ENCODE measurements around the gene ADAMTS15. TPM values are rescaled to one million over a fixed set of nuclear protein-coding genes. Genes with fewer than 3 reads are reported as not detected.

Gene ADAMTS15
- total RNA-seq, 1 experiment from 2014 or later = 0.83 TPM

- BruUV-seq (replicated peaks) = no TSS peak
- CTCF ChIA-PET = no interaction called here
- Mint-ChIP-seq H3K36me3 (ENCODE audit: insufficient read depth, unreplicated experiment) (no peaks in the 10 kb centered on the region), H3K4me3 (ENCODE audit: low read depth, unreplicated experiment) (no peak overlapping the region), H3K27me3 (ENCODE audit: unreplicated experiment) (peaks cover 58% of the 10 kb centered on the region), H3K4me1 (ENCODE audit: low read depth, unreplicated experiment) (no peaks in the 10 kb centered on the region), H3K27ac (ENCODE audit: unreplicated experiment) (no peak overlapping the region), H3K9me3 (ENCODE audit: low read depth, unreplicated experiment) (no peaks in the 10 kb centered on the region)
- TF ChIP-seq CTCF (IDR thresholded peaks at IDR 0.05; ENCODE audit: unreplicated experiment) = no peak
- intact Hi-C loops (cut with micrococcal nuclease; ENCODE audit: unreplicated experiment) = no loop called here
- no peak for DNase-seq
Observed at GRCh38 chr11:130409594-130410388, 38.7 kb upstream of the ADAMTS15 start.

DNA sequence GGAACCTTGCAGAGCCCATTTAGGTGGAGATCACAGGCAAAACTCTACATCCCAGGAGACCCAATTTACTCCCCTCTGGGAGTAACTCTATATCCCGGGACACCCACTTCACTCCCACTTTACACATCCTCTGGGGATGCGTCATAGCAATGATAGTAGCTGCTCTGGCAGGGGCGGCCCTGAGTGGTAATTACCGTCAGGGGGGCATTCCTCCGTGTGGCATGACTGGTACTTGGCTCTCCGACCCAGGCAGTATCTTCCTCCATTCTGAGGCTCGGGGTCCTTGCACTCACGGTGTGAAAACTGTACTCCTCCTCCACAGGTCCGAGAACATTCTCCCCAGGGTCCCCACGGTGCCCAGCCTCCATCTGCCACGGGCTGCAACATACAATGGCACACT lies 37.2 kb upstream of the ADAMTS15 start:
- no peak for DNase-seq
- intact Hi-C loops (cut with micrococcal nuclease; ENCODE audit: unreplicated experiment) = no loop called here
- Mint-ChIP-seq H3K36me3 (ENCODE audit: insufficient read depth, unreplicated experiment) (no peaks in the 10 kb centered on the region), H3K27ac (ENCODE audit: unreplicated experiment) (no peak overlapping the region), H3K27me3 (ENCODE audit: unreplicated experiment) (peaks cover 65% of the 10 kb centered on the region), H3K9me3 (ENCODE audit: low read depth, unreplicated experiment) (no peaks in the 10 kb centered on the region), H3K4me1 (ENCODE audit: low read depth, unreplicated experiment) (no peaks in the 10 kb centered on the region), H3K4me3 (ENCODE audit: low read depth, unreplicated experiment) (no peak overlapping the region)
- no TSS peak for BruUV-seq (replicated peaks)
- TF ChIP-seq CTCF (IDR thresholded peaks at IDR 0.05; ENCODE audit: unreplicated experiment) = no peak
- CTCF ChIA-PET = no interaction called here

GRCh38 chr11:130413405-130414106 lies 34.9 kb upstream of the ADAMTS15 start:
- no peak overlapping the region for H3K27ac Mint-ChIP-seq (ENCODE audit: unreplicated experiment)
- H3K9me3 Mint-ChIP-seq (ENCODE audit: low read depth, unreplicated experiment) = no peaks in the 10 kb centered on the region
- no peaks in the 10 kb centered on the region for H3K36me3 Mint-ChIP-seq (ENCODE audit: insufficient read depth, unreplicated experiment)
- no peaks in the 10 kb centered on the region for H3K4me1 Mint-ChIP-seq (ENCODE audit: low read depth, unreplicated experiment)
- no peak for DNase-seq
- CTCF ChIA-PET = no interaction called here
- peaks cover 65% of the 10 kb centered on the region for H3K27me3 Mint-ChIP-seq (ENCODE audit: unreplicated experiment)
- intact Hi-C loops (cut with micrococcal nuclease; ENCODE audit: unreplicated experiment) = no loop called here
- H3K4me3 Mint-ChIP-seq (ENCODE audit: low read depth, unreplicated experiment) = no peak overlapping the region
- no peak for TF ChIP-seq CTCF (IDR thresholded peaks at IDR 0.05; ENCODE audit: unreplicated experiment)
- BruUV-seq (replicated peaks) = no TSS peak

GRCh38 chr11:130414107-130415080 lies 34.1 kb upstream of the ADAMTS15 start:
- peaks cover 58% of the 10 kb centered on the region for H3K27me3 Mint-ChIP-seq (ENCODE audit: unreplicated experiment)
- H3K9me3 Mint-ChIP-seq (ENCODE audit: low read depth, unreplicated experiment) = no peaks in the 10 kb centered on the region
- TF ChIP-seq CTCF (IDR thresholded peaks at IDR 0.05; ENCODE audit: unreplicated experiment) = no peak
- no peak for DNase-seq
- H3K4me3 Mint-ChIP-seq (ENCODE audit: low read depth, unreplicated experiment) = no peak overlapping the region
- no peak overlapping the region for H3K27ac Mint-ChIP-seq (ENCODE audit: unreplicated experiment)
- no peaks in the 10 kb centered on the region for H3K4me1 Mint-ChIP-seq (ENCODE audit: low read depth, unreplicated experiment)
- intact Hi-C loops (cut with micrococcal nuclease; ENCODE audit: unreplicated experiment) = loop anchor here (5.0 kb wide), 1 partner anchor 202 kb away; no protein-coding TSS in a partner anchor
- BruUV-seq (replicated peaks) = no TSS peak
- H3K36me3 Mint-ChIP-seq (ENCODE audit: insufficient read depth, unreplicated experiment) = no peaks in the 10 kb centered on the region
- CTCF ChIA-PET = no interaction called here

Measured in Calu3 (cell line).